ENCODE results near the gene PELI2.

GRCh38 chr14:56205881-56206280 lies 87.7 kb downstream of the PELI2 start:
- TF ChIP-seq CTCF (IDR thresholded peaks at IDR 0.05), result no peak
- TF ChIP-seq POLR2A (IDR thresholded peaks at IDR 0.05), result no peak
